Kidney capillary endothelial cell (primary cell): ENCODE measurements around the gene MT1E.
"Not testable (repeated sequence)": the region's sequence is repeated elsewhere in the genome, so short reads cannot be mapped to it uniquely, and the experiment has no call there.

ENCODE experiments used
- DNase-seq: peaks from one replicate; pipeline ENCODE4 v3.0.0-alpha.2; 2018; ENCODE audit warnings: low spot score

MT1E gene

GRCh38 chr16:56607109-56607618 is 18.4 kb upstream of the MT1E start:
- peak; percentile 100 for DNase-seq

- DNase-seq, result peak; percentile 44
Observed at GRCh38 chr16:56607675-56608042, 17.9 kb upstream of the MT1E start.

- peak; percentile 96 for DNase-seq
Observed at GRCh38 chr16:56608043-56608875, 17.3 kb upstream of the MT1E start, which contains the start of gene MT2A. Gene MT2A (plus strand): TSS chr16:56608584. CDS start chr16:56608656, 72 bp downstream.

- DNase-seq, result no peak
Observed at GRCh38 chr16:56608876-56609462, 16.6 kb upstream of the MT1E start.

- DNase-seq, result no peak
Observed at GRCh38 chr16:56609463-56609921, 16.1 kb upstream of the MT1E start.

- DNase-seq, result peak; percentile 71
Observed at GRCh38 chr16:56610017-56610608, 15.5 kb upstream of the MT1E start.

- DNase-seq, result no peak
Observed at GRCh38 chr16:56610609-56611111, 14.9 kb upstream of the MT1E start.

GRCh38 chr16:56611281-56611833 is 14.2 kb upstream of the MT1E start:
- no peak for DNase-seq

GRCh38 chr16:56613706-56614105 is 11.9 kb upstream of the MT1E start:
- no peak for DNase-seq

- peak; percentile 81 for DNase-seq
Observed at GRCh38 chr16:56614549-56614991, 11.0 kb upstream of the MT1E start.

- DNase-seq, result no peak
Observed at GRCh38 chr16:56615353-56615752, 10.2 kb upstream of the MT1E start.

GRCh38 chr16:56616608-56617211 is 8.9 kb upstream of the MT1E start:
- no peak for DNase-seq

- no peak for DNase-seq
Observed at GRCh38 chr16:56617212-56618085, 8.1 kb upstream of the MT1E start.

- DNase-seq, result no peak
Observed at GRCh38 chr16:56618138-56618537, 7.4 kb upstream of the MT1E start.

GRCh38 chr16:56620339-56620897 is 5.2 kb upstream of the MT1E start:
- DNase-seq, result no peak

GRCh38 chr16:56621665-56622445 is 3.7 kb upstream of the MT1E start:
- DNase-seq, result not testable (repeated sequence)

GRCh38 chr16:56623184-56623583 is 2.4 kb upstream of the MT1E start:
- DNase-seq, result not testable (repeated sequence)

GRCh38 chr16:56623637-56624036 is 1.9 kb upstream of the MT1E start:
- DNase-seq, result no peak

GRCh38 chr16:56625943-56626654 is 518 bp downstream of the MT1E start:
- DNase-seq, result no peak
